22Rv1 (cell line): ENCODE results near the gene ADAM8.

ENCODE experiments used
- ZFX ChIP-seq: fragments of 450-650 bp; IDR thresholded peaks from 2 replicates; pipeline ENCODE4 v1.6.1; 2017; ENCODE audit warnings: antibody characterized with exemption, borderline replicate concordance
- TF ChIP-seq, protein P1 (sequence below): fragments of 450-650 bp; IDR thresholded peaks from 2 replicates; pipeline ENCODE4 v1.5.1; 2017; ENCODE audit warnings: mild to moderate bottlenecking

DNA sequence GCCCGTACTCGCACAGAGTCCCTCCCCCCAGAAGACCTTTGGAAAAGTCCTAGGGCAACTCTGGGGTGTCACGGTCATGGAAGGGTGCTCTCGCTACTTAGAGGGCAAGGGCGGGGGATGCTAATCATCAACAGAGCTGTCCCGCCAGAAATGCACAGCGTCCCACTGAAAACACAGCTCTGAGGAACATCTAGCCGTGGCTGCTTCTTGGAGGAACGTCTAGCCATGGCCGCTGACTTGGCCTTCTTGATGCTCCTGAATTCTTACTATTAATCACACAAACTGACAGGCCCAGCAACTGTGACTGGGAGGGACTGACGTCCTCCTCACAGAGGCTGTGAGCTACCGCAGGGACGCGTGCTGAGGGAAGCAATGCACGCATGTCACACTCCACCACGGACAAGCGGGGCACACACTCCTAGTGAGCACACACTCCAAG lies 30.3 kb upstream of the ADAM8 start:
- TF ChIP-seq, protein P1, sequence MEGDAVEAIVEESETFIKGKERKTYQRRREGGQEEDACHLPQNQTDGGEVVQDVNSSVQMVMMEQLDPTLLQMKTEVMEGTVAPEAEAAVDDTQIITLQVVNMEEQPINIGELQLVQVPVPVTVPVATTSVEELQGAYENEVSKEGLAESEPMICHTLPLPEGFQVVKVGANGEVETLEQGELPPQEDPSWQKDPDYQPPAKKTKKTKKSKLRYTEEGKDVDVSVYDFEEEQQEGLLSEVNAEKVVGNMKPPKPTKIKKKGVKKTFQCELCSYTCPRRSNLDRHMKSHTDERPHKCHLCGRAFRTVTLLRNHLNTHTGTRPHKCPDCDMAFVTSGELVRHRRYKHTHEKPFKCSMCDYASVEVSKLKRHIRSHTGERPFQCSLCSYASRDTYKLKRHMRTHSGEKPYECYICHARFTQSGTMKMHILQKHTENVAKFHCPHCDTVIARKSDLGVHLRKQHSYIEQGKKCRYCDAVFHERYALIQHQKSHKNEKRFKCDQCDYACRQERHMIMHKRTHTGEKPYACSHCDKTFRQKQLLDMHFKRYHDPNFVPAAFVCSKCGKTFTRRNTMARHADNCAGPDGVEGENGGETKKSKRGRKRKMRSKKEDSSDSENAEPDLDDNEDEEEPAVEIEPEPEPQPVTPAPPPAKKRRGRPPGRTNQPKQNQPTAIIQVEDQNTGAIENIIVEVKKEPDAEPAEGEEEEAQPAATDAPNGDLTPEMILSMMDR, result no peak
- no peak for TF ChIP-seq ZFX
